Skin of body (tissue), 2 donors: Measurements from ENCODE around the gene SPPL2B. TPM values are rescaled to one million over a fixed set of nuclear protein-coding genes. Genes with fewer than 3 reads are reported as not detected.

Experiments
- DNase-seq: peaks from one replicate; lab custom pipeline; 2025; lab: John Stamatoyannopoulos, UW
- total RNA-seq: library from RNA; depleted of rRNA; stranded (reverse); fragments of >200 nt; gene quantifications from one replicate; pipeline ENCODE4 v1.2.3, GENCODE V29; 2014

SPPL2B gene
- total RNA-seq, 1 donor from 2014 or later: 23.6 TPM

DNA sequence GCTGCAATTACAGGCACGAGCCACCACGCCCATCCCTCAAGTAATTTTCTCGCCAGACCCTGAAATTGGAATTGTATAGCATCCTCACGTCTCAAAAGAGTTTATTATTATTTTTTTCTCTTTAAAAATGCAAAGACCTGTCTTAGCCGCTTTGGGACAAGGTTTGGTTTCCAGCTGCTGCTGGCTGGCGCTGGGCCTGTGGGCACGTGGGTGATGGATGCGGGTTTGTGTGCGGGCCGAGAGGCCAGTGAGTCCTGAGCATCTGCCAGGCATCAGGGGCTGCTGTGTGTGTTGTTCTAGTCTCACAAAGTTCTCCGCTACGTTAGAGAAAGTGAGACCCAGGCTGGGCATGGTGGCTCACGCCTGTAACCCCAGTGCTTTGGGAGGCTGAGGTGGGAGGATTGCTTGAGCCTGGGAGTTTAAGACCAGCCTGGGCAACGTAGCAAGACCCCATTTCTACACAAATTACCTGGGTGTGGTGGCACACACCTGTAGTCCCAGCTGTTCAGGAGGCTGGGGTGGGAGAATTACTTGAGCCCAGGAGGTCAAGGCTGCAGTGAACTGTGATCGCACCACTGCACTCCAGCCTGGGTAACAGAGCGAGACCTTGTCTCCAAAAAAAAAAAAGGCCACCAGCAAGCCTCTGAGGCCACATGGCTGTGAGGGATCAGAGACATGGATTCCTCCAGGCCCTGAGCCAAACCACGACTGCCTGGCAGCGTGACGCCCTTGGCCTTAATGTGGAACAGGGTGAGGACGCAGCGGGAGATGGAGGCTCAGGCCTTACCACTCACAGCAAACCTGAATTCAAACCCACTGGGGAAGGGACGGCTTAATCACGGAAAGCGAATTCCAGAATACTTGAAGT, 26.9 kb downstream of the SPPL2B start:
- DNase-seq: no peak

DNA sequence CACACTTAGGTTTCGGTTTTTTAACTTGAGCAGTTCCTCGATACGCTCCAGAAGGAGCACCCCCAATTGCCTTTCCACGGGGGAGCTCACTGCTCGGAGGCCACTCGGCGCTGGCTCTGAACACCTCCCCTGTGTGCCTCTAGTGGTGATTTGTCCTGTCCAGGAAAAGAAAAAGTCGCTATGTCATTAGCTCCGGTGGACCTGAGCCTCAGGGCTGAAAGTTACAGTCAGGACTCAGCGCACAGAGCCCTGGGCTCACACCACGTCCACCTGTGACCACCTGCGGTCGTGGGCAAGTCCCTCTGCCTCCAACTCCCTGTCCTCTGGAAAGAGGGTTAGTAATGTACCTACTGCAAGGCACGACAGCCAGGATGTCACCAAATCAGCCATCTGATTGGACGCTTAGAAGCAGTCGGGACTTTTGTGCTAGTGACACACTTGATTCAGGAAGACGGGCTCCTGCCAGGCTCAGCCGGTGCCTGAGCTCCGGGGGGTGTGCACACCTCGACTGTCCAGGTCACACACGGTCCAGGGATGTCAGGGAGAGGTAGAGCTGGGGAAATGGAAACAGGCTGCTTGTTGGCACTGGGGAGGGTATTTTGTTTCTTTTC, 27.7 kb downstream of the SPPL2B start:
- DNase-seq: no peak

DNA sequence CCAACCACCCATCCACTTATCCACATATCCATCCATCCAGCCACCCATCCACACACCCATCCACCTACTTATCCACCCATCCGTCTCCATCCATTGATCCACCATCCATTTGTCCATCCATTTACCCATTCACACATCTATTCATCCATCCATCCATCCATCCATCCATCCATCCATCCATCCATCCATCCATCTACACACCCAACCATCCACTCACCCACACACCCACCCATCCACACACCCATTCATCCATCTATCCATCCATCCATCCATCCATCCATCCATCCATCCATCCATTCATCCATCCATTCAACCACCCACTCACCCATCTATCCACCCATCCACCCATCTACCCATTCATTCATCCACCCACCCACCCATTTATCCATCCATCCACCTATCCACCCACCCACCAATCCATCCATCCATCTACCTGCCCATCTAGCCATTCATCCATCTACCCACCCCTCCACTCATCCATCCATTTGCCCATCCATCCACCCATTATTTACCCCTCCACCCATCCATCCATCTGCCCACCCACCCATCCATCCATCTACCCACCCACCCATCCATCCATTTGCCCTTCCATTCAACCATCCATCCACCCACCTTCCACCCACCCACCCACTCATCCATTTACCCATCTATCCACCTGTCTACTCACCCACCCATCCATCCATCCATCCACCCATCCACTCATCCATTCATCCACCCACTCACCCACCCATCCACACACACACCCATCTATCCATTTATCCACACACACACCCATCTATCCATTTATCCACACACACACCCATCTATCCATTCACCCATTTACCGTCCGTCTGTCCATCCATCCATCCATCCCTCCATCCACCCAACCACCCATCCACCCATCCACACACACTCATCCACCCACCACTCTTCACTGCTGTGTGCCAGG, 29.1 kb downstream of the SPPL2B start:
- no peak for DNase-seq

DNA sequence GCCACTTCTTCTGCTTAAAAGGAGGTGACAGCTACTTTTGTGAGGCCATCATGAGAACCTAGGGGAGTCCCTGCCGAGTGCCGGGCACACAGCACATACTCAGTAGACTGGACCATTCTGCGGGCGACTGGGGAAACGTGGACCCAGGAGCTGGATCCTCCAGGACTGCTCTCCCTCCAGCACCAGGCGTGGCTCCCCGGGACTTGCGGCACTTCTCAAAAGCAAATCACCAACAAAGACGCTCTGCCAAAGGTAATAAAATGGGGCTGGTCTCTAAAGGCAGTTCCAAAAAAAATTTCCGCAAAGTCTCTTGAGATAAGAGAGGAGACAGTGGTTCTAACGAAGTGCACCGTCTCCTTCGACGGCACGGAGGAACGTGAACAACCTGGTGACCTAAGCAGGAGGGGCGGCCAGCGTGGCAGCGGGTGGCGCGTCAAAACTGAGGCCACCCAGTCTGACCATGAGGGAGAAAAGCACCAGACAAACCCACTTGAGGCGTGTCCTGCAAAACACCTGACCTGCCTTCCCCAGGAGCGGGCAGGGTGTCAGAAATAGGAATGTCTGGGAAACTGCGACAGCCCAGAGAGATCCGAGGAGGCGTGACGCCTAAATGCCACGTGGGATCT, 30.2 kb downstream of the SPPL2B start:
- DNase-seq: no peak

DNA sequence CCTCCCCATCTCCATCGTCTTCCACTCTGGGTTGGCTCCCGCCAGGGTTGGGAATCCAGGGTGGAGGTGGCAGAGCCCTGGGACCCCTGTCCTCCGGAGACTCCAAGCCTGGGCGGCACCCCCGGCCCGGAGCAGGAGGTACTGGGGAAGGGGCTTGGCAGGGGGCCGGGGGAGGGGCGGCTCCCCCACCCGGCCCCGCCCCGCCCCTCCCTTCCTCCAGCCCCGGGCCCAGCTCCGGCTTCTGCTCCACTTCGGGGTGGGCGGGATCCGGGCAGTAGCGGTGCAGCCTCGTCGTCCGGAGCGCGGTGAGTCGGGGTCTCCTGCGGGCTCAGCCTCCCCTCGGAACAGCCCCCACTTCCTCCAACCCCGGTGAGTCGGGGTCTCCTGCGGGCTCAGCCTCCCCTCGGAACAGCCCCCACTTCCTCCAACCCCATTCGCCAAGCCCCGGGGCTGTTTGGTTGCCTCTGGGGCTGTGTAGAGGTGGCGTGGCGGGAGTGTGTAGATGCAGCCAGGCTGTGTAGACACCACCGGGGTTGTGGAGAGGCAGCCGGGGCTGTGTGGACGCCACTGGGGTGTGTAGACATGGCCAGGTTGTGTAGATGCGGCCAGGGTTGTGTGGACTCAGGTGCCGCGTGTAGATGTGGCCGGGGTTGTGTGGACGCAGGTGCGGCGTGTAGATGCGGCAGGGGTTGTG, 31.7 kb downstream of the SPPL2B start, which contains the start of gene TMPRSS9:
Gene TMPRSS9, plus strand, starts transcription at position 274 of the 694 bp plus-strand sequence. CDS start 29,521 bp downstream, outside the sequence.
- no peak for DNase-seq

- DNase-seq: no peak
Observed at GRCh38 chr19:2360833-2361232, 32.3 kb downstream of the SPPL2B start.

GRCh38 chr19:2361246-2362045, 33.0 kb downstream of the SPPL2B start:
- no peak for DNase-seq

GRCh38 chr19:2362046-2362969, 33.8 kb downstream of the SPPL2B start:
- DNase-seq: no peak

DNA sequence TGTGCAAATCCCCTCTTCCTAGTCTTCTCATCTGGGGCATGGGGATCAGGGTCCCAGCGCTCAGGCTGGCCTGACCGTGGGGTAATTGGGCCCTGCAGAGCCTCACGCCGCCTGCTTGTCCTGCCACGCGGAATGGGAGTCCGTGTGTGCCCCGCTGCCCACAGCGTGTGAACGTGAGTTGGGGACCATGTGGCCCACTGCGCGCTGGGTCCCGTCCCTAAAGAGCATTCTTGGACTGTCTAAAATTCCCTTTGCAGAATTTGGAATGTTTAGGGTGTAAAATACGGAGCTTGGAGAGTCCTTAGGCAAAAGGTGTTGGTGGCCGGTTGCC, 34.5 kb downstream of the SPPL2B start:
- DNase-seq: no peak

DNA sequence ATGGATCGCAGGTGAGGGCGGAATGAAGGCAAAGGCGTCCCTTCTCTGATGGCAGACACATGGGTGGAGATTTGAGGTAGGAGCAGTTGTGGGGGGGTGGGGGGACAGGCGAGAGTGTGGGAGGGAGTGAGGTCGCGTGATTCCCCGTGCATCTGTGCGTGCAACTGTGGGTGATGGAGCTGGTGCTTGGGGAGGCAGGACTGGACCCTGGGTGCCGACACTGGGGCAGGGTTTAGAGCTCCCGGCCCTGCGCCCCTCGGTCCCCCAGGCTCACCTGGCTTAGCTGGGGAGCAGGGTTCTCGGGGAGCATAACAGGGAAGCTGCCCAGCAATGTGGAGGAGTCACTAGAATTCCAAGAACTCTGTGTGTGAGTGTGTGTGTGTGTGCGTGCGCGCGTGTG, 34.9 kb downstream of the SPPL2B start:
- DNase-seq: no peak

GRCh38 chr19:2365201-2365970, 36.9 kb downstream of the SPPL2B start:
- no peak for DNase-seq

DNA sequence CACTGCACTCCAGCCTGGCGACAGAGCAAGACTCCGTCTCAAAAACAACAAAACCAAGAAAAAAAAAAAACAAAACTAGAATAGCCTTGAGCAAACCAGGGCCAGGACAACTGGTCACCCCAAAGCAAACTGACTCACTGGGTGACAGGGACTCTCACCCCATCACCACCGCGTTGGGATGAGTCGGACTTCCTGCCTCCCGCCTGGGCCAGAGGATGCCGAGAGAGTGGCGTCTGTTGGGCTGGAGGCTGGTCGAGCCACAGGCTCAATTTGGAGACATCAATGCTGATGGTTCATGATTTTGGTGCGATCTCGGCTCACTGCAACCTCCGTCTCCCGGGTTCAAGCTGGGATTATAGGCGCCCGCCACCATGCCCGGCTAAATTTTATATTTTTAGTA, 43.2 kb downstream of the SPPL2B start:
- DNase-seq: no peak

DNA sequence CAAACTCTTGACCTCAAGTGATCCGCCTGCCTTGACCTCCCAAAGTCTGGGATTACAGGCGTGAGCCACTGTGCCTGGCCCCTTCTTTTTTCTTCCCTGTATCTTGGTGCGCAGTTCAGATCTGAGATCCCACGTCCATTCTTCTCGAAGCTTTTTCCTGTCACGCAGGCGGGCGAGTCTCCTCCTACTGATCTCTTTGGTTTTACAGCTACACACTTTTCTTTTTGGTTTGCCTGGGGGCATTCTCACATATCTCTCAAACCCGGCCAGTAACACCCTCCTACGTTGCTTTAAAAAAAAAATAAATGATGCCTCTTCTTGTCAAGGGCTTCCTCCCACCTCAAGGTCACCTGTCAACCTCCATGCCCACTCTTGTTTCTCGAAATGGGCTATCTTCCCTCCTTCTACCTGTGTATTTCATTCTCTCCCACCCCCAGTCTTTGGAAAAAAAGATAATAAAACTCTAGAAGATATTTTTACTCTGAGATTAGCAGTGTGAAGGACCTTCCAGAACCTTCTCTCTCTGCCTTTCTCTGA, 43.7 kb downstream of the SPPL2B start:
- no peak for DNase-seq

DNA sequence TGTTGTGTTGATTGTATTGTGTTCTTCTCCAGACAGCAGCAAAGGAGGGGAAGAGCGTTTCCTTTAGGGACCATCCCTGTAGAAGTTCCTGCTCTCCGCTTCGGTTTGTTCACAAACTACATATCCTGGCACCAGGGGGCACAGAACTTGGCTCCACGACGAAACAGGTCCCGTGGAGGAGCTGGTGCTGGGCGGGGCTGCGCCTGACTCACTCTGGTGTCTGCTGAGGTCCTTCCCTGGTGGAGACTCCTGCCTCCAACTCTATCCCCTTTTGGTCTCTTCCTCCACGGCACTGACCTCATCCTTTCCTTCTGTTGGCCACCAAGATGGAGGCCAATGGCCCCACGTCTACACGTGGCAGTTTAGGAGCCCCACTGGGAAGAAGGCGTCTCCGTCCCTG, 46.3 kb downstream of the SPPL2B start:
- no peak for DNase-seq

DNA sequence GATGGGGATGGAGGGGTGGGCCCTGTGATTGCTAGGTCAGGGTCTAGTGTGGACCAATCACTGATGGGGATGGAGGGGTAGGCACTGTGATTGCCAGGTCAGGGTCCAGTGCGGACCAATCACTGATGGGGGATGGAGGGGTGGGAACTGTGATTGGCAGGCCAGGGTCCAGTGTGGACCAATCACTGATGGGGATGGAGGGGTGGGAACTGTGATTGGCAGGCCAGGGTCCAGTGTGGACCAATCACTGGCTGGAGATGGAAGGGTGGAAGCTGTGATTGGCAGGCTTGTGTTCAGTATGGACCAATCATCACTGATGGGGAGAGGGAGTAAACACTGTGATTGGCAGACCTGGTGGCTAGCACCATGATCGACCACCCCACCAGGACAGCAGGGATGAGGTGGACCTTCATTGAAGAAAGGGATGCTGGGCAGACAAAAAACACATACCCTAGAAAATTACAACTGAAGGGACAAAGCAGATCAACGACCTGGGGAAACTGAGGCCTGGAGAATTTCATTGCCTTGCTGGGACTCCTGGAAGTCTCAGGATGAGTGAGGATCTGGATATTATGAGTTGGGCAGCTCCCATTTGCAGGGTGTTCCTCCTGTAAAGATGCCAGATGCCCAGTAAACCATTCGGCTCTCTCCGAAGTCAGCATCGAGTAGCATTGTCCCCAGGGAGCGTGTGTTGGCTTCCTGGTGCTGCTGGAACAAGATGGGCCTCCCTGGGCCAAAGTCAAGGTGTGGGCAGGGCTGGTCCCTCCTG, 47.1 kb downstream of the SPPL2B start:
- no peak for DNase-seq

DNA sequence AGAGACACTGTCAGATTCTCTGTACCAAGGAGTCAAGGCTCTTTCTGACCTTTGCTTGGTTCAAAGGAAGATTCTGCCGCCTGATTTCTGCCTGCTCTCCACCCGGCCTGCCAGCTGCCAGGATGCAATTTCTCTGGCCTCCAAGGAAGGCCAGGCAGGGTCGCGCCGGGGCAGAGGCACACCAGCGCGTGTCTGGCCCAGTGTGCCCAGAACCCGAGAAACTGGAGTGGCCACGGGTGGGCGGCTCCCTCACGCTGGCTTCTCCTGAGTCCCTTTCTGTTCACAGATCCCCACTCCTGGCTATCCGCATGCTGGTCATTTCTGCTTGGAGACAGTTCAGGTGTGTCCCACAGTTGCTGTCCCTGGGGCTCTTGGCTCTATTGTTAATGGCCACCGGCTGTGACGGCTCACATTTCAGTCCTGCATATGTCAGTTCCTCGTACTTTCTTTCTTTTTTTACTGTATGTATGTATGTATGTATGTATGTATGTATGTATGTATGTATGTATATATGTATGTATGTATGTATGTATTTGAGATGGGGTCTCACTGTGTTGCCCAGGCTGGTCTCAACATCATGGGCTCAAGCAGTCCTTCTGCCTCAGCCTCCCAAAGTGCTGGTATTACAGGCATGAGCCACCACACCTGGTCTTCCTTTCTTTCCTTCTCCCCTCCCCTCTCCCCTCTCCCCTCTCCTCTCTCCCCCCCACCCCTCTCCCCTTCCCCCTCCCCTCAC, 48.5 kb downstream of the SPPL2B start:
- DNase-seq: no peak
